H9 (cell line): ENCODE measurements around the gene CHST15. TPM values are rescaled to one million over a fixed set of nuclear protein-coding genes. Genes with fewer than 3 reads are reported as not detected.
A peak's percentile ranks its signal among the peaks of the same experiment; 100 is the strongest.

Experiments used
- DNase-seq: peaks from one replicate; pipeline ENCODE4 v3.0.0-alpha.2; 2017
- H2AFZ ChIP-seq: one replicate; pipeline ENCODE4 v1.6.1; 2013; ENCODE audit warnings: mild to moderate bottlenecking, low read length, control low read depth, moderate library complexity
- H2AK5ac ChIP-seq: 2 replicates; pipeline ENCODE4 v1.6.1; 2013; ENCODE audit warnings: low read length, control low read depth, mixed read lengths; ENCODE audit not compliant: insufficient read length
- H2BK120ac ChIP-seq: one replicate; pipeline ENCODE4 v1.6.1; 2013; ENCODE audit warnings: low read depth, mild to moderate bottlenecking, low read length, control low read depth, inconsistent platforms; ENCODE audit not compliant: poor library complexity, severe bottlenecking
- H2BK12ac ChIP-seq: 2 replicates; pipeline ENCODE4 v1.6.1; 2013; ENCODE audit warnings: low read length, control low read depth, mixed read lengths, low read depth; ENCODE audit not compliant: insufficient read length
- H2BK15ac ChIP-seq: 2 replicates; pipeline ENCODE4 v1.6.1; 2013; ENCODE audit warnings: low read depth, low read length, control low read depth
- H2BK20ac ChIP-seq: one replicate; pipeline ENCODE4 v1.6.1; 2013; ENCODE audit warnings: low read depth, mild to moderate bottlenecking, low read length, control low read depth, inconsistent platforms; ENCODE audit not compliant: poor library complexity, severe bottlenecking
- H2BK5ac ChIP-seq: 2 replicates; pipeline ENCODE4 v1.6.1; 2013; ENCODE audit warnings: low read length, control low read depth, mixed read lengths; ENCODE audit not compliant: insufficient read length
- H3K14ac ChIP-seq: 2 replicates; pipeline ENCODE4 v1.6.1; 2013; ENCODE audit warnings: low read length, control low read depth; ENCODE audit not compliant: insufficient read depth
- H3K18ac ChIP-seq: 2 replicates; pipeline ENCODE4 v1.6.1; 2013; ENCODE audit warnings: low read depth, mild to moderate bottlenecking, mixed read lengths, low read length, control low read depth; ENCODE audit not compliant: insufficient read length
- H3K23ac ChIP-seq: 2 replicates; pipeline ENCODE4 v1.6.1; 2013; ENCODE audit warnings: low read length, control low read depth, mixed read lengths, low read depth; ENCODE audit not compliant: insufficient read length
- H3K23me2 ChIP-seq: 2 replicates; pipeline ENCODE4 v1.6.1; 2013; ENCODE audit warnings: low read depth, mild to moderate bottlenecking, mixed read lengths, low read length, control low read depth; ENCODE audit not compliant: insufficient read length, poor library complexity, severe bottlenecking
- H3K27ac ChIP-seq: 2 replicates; pipeline ENCODE4 v1.5.1; 2013; ENCODE audit warnings: low read length, control low read depth, mixed read lengths, low read depth; ENCODE audit not compliant: insufficient read length
- H3K27me3 ChIP-seq: 2 replicates; pipeline ENCODE4 v1.6.1; 2013; ENCODE audit warnings: low read length, control low read depth, inconsistent platforms; ENCODE audit not compliant: insufficient read depth
- H3K4ac ChIP-seq: 2 replicates; pipeline ENCODE4 v1.6.1; 2013; ENCODE audit warnings: low read depth, mild to moderate bottlenecking, control low read depth, inconsistent platforms, low read length, moderate library complexity
- H3K4me1 ChIP-seq: 2 replicates; pipeline ENCODE4 v1.6.1; 2013; ENCODE audit warnings: low read length, control low read depth, inconsistent platforms; ENCODE audit not compliant: insufficient read depth
- H3K4me2 ChIP-seq: 2 replicates; pipeline ENCODE4 v1.6.1; 2013; ENCODE audit warnings: low read length, control low read depth, mixed read lengths; ENCODE audit not compliant: insufficient read length, insufficient read depth
- H3K56ac ChIP-seq: 2 replicates; pipeline ENCODE4 v1.6.1; 2013; ENCODE audit warnings: low read depth, mild to moderate bottlenecking, mixed read lengths, low read length, control low read depth; ENCODE audit not compliant: insufficient read length
- H3K79me1 ChIP-seq: 2 replicates; pipeline ENCODE4 v1.6.1; 2013; ENCODE audit warnings: low read depth, mild to moderate bottlenecking, moderate library complexity, low read length, control low read depth, inconsistent platforms; ENCODE audit not compliant: insufficient read depth, poor library complexity, severe bottlenecking
- H3K79me2 ChIP-seq: 2 replicates; pipeline ENCODE4 v1.6.1; 2013; ENCODE audit warnings: low read length, control low read depth, inconsistent platforms; ENCODE audit not compliant: insufficient read depth
- H3K9ac ChIP-seq: 2 replicates; pipeline ENCODE4 v1.6.1; 2013; ENCODE audit warnings: low read length, control low read depth, mixed read lengths; ENCODE audit not compliant: insufficient read length; ENCODE audit errors: extremely low read depth
- H3K9me3 ChIP-seq: one replicate; pipeline ENCODE4 v1.6.1; 2013; ENCODE audit warnings: low read depth, low read length, inconsistent platforms; ENCODE audit not compliant: control insufficient read depth
- H3T11ph ChIP-seq: one replicate; pipeline ENCODE4 v1.6.1; 2013; ENCODE audit warnings: mild to moderate bottlenecking, low read length, control low read depth, inconsistent platforms
- H4K20me1 ChIP-seq: one replicate; pipeline ENCODE4 v1.6.1; 2013; ENCODE audit not compliant: control insufficient read depth, insufficient read length, insufficient read depth
- H4K5ac ChIP-seq: 2 replicates; pipeline ENCODE4 v1.6.1; 2013; ENCODE audit warnings: low read depth, mild to moderate bottlenecking, mixed read lengths, low read length, control low read depth; ENCODE audit not compliant: insufficient read length
- H4K8ac ChIP-seq: replicated peaks from 2 replicates; pipeline ENCODE4 v1.6.1; 2013; ENCODE audit warnings: low read length, control low read depth, mixed read lengths, low read depth; ENCODE audit not compliant: insufficient read length
- H4K91ac ChIP-seq: 2 replicates; pipeline ENCODE4 v1.6.1; 2013; ENCODE audit warnings: low read depth, mild to moderate bottlenecking, moderate library complexity, mixed read lengths, low read length, control low read depth; ENCODE audit not compliant: insufficient read length
- H3K27ac Mint-ChIP-seq, 3 experiments: 2 replicates in 2 of 3; 3 replicates in 1 of 3; pipeline ENCODE4 v1.8.0; 2020 to 2021; ENCODE audit warnings: mixed read lengths in 3 of 3, mild to moderate bottlenecking in 1 of 3, moderate library complexity in 1 of 3
- H3K27me3 Mint-ChIP-seq: 2 replicates; pipeline ENCODE4 v1.8.0; 2021; ENCODE audit warnings: low read depth, mild to moderate bottlenecking, moderate library complexity, mixed read lengths
- H3K36me3 Mint-ChIP-seq, 3 experiments: 2 replicates in 2 of 3; 3 replicates in 1 of 3; pipeline ENCODE4 v1.8.0; 2020 to 2021; ENCODE audit warnings: low read depth in 3 of 3, mixed read lengths in 3 of 3; ENCODE audit not compliant: insufficient read depth in 1 of 3
- H3K4me1 Mint-ChIP-seq, 2 experiments: 2 replicates each; pipeline ENCODE4 v1.8.0; 2020; ENCODE audit warnings: mixed read lengths in 2 of 2
- H3K4me3 Mint-ChIP-seq, 2 experiments: 2 replicates in 1 of 2; 3 replicates in 1 of 2; pipeline ENCODE4 v1.8.0; 2020 to 2021; ENCODE audit warnings: mild to moderate bottlenecking in 2 of 2, mixed read lengths in 2 of 2, moderate library complexity in 1 of 2
- H3K9me3 Mint-ChIP-seq, 2 experiments: 2 replicates in 1 of 2; 3 replicates in 1 of 2; pipeline ENCODE4 v1.8.0; 2020; ENCODE audit warnings: mild to moderate bottlenecking in 2 of 2, mixed read lengths in 2 of 2, moderate library complexity in 1 of 2
- CTCF ChIP-seq: fragments of 200-600 bp; sonication (generic); conservative IDR thresholded peaks from 3 replicates; pipeline ENCODE4 v1.8.0; 2021; ENCODE audit warnings: antibody characterized with exemption, mild to moderate bottlenecking
- WGBS: extraction: QIAGEN DNeasy Blood & Tissue Kit; methylation state at CpG from one replicate; pipeline ENCODE4 v1.1.7; 2013; ENCODE audit warnings: missing lambda C conversion rate, low lambda C conversion rate, mixed read lengths; ENCODE audit not compliant: insufficient read length; ENCODE audit errors: extremely low coverage; 5-methylcytosine and 5-hydroxymethylcytosine counted together
- total RNA-seq: library from RNA; stranded (reverse); gene quantifications from 2 replicates; pipeline ENCODE4 v1.2.1, GENCODE V29; 2021

The CHST15 gene
- total RNA-seq, 1 experiment from 2014 or later = 8.7 TPM

GRCh38 chr10:123970927-123971286 lies 122.5 kb downstream of the CHST15 start:
- H3K27me3 ChIP-seq = peaks cover 16% of the 10 kb centered on the region; the same call in 1 of the 2 replicates
- H3K4me3 Mint-ChIP-seq = peak overlapping the region in 1 of 2 experiments; percentile 76; a peak in 1 of 5 replicates

More at GRCh38 chr10:123970927-123971286, 122.5 kb downstream of the CHST15 start:
- no peak for DNase-seq
- H3K56ac ChIP-seq = no peak overlapping the region
- H4K8ac ChIP-seq = no peak overlapping the region
- peak overlapping the region; percentile 43 for H3K4me2 ChIP-seq
- H3K27ac Mint-ChIP-seq = peak overlapping the region in 1 of 3 experiments; percentile 1; a peak in 1 of 7 replicates
- no peaks in the 10 kb centered on the region for H3K79me2 ChIP-seq
- H4K20me1 ChIP-seq = no peaks in the 10 kb centered on the region
- peaks cover 74% of the 10 kb centered on the region for H3K27me3 Mint-ChIP-seq
- H2AFZ ChIP-seq = no peak overlapping the region
- H4K5ac ChIP-seq = no peak overlapping the region
- H3K4ac ChIP-seq = no peak overlapping the region
- no peak overlapping the region for H3K27ac ChIP-seq
- H3K4me1 Mint-ChIP-seq = peaks cover 25 to 44% of the 10 kb centered on the region in 2 experiments
- no peak overlapping the region for H2BK20ac ChIP-seq
- no peak overlapping the region for H4K91ac ChIP-seq
- H3K23me2 ChIP-seq = peaks cover 8% of the 10 kb centered on the region
- H3K79me1 ChIP-seq = no peaks in the 10 kb centered on the region
- H2BK120ac ChIP-seq = no peak overlapping the region
- no peaks in the 10 kb centered on the region for H3K9me3 ChIP-seq
- TF ChIP-seq CTCF = no peak
- H3K14ac ChIP-seq = no peak overlapping the region
- peaks cover 6 to 14% of the 10 kb centered on the region in 2 experiments; a peak in 4 of 5 replicates for H3K9me3 Mint-ChIP-seq
- no peak overlapping the region for H2BK15ac ChIP-seq
- no peak overlapping the region for H3K23ac ChIP-seq
- H3K4me1 ChIP-seq = peaks cover 5% of the 10 kb centered on the region; the same call in 1 of the 2 replicates
- no peak overlapping the region for H3K9ac ChIP-seq
- no peak overlapping the region for H3K18ac ChIP-seq
- no peak overlapping the region for H2AK5ac ChIP-seq
- WGBS = 100% methylated on average over 2 of the region's 4 CpGs
- no peak overlapping the region for H2BK12ac ChIP-seq
- no peak overlapping the region for H3T11ph ChIP-seq
- H2BK5ac ChIP-seq = no peak overlapping the region
- peaks cover 0 to 6% (median 2%) of the 10 kb centered on the region in 3 experiments; a peak in 5 of 7 replicates for H3K36me3 Mint-ChIP-seq
